Tibial artery (tissue), 4 donors: ENCODE results near the gene CEBPG.

Experiments
- DNase-seq, 2 donors: peaks; one replicate each; pipeline ENCODE4 v3.0.0-alpha.2; 2019
- H3K27ac ChIP-seq, 2 donors: fragments of 200-600 bp; sonication (generic) in 1 of 2; 1 replicate in 1 of 2; 2 replicates in 1 of 2; pipeline ENCODE4 v1.5.1; 2018 to 2019; ENCODE audit warnings: mild to moderate bottlenecking in 1 of 2
- H3K27me3 ChIP-seq, 2 donors: fragments of 200-600 bp; sonication (generic) in 1 of 2; one replicate each; pipeline versions ENCODE4 v1.5.1 to v1.6.0; 2016 to 2019
- H3K36me3 ChIP-seq, 3 donors: fragments of 200-600 bp; sonication (generic) in 2 of 3; one replicate each; pipeline ENCODE4 v1.5.1; 2016 to 2019; ENCODE audit warnings: mild to moderate bottlenecking in 2 of 3
- H3K4me1 ChIP-seq, 4 donors: fragments of 200-600 bp; sonication (generic) in 2 of 4; 1 replicate in 3 of 4; 2 replicates in 1 of 4; pipeline ENCODE4 v1.5.1; 2016 to 2019
- H3K4me3 ChIP-seq, 2 donors: fragments of 200-600 bp; sonication (generic) in 1 of 2; 1 replicate in 1 of 2; 2 replicates in 1 of 2; pipeline ENCODE4 v1.5.1; 2018 to 2019; ENCODE audit warnings: mild to moderate bottlenecking in 2 of 2
- H3K9me3 ChIP-seq, 3 donors: fragments of 200-600 bp; sonication (generic) in 1 of 3; one replicate each; pipeline ENCODE4 v1.5.1; 2016 to 2019
- intact Hi-C: fragments of 100-400 bp; cut with DNase I; formaldehyde crosslinking; loops from one replicate; pipeline ENCODE4 v1.15.0; 2023; ENCODE audit warnings: low total_unique reads
- TF ChIP-seq, protein P1 (sequence below), 2 experiments: fragments of 200-600 bp in 1 of 2; fragments of 450-650 bp in 1 of 2; IDR thresholded peaks; one replicate each; pipeline ENCODE4 v1.5.1; 2017 to 2019; ENCODE audit warnings: antibody characterized with exemption in 2 of 2, mild to moderate bottlenecking in 1 of 2, moderate library complexity in 1 of 2

The CEBPG gene

DNA sequence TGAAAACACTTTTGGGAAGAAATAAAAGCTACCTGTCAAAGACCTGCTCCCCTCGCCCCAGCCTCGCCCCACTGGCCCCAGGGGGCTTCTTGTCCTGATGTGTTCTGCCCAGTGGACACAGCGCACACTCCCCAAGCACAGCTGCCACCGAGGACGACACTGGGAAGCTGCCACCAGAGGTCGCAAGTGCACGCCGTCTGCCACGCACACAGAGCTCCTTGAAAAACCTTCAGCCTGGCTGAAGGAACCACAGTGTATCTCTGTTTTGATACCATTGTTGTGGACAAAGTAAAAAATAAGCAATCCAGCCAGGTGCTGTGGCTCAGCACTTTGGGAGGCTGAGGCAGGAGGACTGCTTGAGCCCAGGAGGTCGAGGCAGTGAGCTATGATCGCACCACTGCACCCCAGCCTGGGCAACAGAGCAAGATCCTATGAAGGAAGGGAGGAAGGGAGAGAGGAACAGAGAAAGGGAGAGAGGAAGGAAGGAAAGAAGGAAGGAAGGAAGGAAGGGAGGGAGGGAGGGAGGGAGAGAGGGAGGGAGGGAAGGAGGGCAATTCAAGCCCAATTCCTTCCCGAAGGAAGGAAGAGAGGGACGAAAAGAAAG lies 57.3 kb downstream of the CEBPG start:
- H3K4me1 ChIP-seq: no peaks in the 10 kb centered on the region
- TF ChIP-seq, protein P1, sequence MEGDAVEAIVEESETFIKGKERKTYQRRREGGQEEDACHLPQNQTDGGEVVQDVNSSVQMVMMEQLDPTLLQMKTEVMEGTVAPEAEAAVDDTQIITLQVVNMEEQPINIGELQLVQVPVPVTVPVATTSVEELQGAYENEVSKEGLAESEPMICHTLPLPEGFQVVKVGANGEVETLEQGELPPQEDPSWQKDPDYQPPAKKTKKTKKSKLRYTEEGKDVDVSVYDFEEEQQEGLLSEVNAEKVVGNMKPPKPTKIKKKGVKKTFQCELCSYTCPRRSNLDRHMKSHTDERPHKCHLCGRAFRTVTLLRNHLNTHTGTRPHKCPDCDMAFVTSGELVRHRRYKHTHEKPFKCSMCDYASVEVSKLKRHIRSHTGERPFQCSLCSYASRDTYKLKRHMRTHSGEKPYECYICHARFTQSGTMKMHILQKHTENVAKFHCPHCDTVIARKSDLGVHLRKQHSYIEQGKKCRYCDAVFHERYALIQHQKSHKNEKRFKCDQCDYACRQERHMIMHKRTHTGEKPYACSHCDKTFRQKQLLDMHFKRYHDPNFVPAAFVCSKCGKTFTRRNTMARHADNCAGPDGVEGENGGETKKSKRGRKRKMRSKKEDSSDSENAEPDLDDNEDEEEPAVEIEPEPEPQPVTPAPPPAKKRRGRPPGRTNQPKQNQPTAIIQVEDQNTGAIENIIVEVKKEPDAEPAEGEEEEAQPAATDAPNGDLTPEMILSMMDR (IDR thresholded peaks at IDR 0.05): peak; percentile 55 to 61

DNA sequence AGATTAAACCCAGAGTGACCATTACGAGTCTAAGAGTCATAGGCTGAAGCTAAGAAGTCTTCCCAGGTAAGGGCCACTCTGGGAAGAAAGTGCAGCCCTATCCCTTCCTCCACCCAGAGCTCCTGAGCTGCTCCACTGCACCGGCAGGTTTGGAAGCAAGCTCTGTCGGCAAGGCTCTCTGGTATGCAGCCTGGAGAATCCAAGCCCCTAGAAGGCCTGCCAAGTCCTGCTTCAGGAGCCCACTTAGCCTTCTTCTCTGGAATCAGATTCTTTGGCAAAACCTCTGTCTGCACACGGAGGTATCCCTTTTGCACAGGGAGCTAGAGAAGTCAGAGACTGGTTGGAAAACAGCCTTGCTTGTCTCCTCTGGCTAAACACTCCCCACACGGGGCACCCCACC lies 58.5 kb downstream of the CEBPG start:
- Histone ChIP-seq H3K27me3 (no peaks in the 10 kb centered on the region), H3K36me3 (peaks cover 0 to 8% (median 0%) of the 10 kb centered on the region in 3 donors), H3K4me3 (no peak overlapping the region), H3K27ac (no peak overlapping the region), H3K9me3 (no peaks in the 10 kb centered on the region), H3K4me1 (no peaks in the 10 kb centered on the region)
- DNase-seq: no peak
- TF ChIP-seq, protein P1 (IDR thresholded peaks at IDR 0.05): no peak
- intact Hi-C loops: no loop called here

More for the DNA sequence above, 57.3 kb downstream of the CEBPG start:
- peak in 1 of 2 donors; percentile 66 for DNase-seq
- Histone ChIP-seq H3K27me3 (no peaks in the 10 kb centered on the region), H3K36me3 (peaks cover 0 to 3% (median 0%) of the 10 kb centered on the region in 3 donors), H3K4me3 (no peak overlapping the region), H3K27ac (no peak overlapping the region), H3K9me3 (no peaks in the 10 kb centered on the region)
- intact Hi-C loops: loop anchor here (2.0 kb wide), 1 partner anchor 340 kb away; no protein-coding TSS in a partner anchor
